ENCODE results near the gene EXOC2.

- no peak for TF ChIP-seq POLR2A (IDR thresholded peaks at IDR 0.05; ENCODE audit: low read depth, low read length)
- no peak for TF ChIP-seq TAF1 (IDR thresholded peaks at IDR 0.05; ENCODE audit: low read depth, low read length)
- TF ChIP-seq POLR2AphosphoS5 (IDR thresholded peaks at IDR 0.05; ENCODE audit: low read depth, low read length): no peak
These were observed 176.7 kb downstream of the EXOC2 start for GRCh38 chr6:516213-516612.
